Fibroblast of villous mesenchyme (primary cell): ENCODE results near the gene XPR1. TPM values are rescaled to one million over a fixed set of nuclear protein-coding genes. Genes with fewer than 3 reads are reported as not detected.
A peak's percentile ranks its signal among the peaks of the same experiment; 100 is the strongest.

ENCODE experiments used
- DNase-seq: peaks from one replicate; pipeline ENCODE4 v3.0.0-alpha.2; 2010; ENCODE audit warnings: low read depth
- H3K4me3 ChIP-seq: 2 replicates; pipeline ENCODE4 v1.5.1; 2011; ENCODE audit warnings: low read depth, mild to moderate bottlenecking, low read length
- CTCF ChIP-seq: IDR thresholded peaks from 2 replicates; pipeline ENCODE4 v1.5.1; 2012; ENCODE audit warnings: low read depth, mild to moderate bottlenecking, low read length; ENCODE audit not compliant: insufficient read depth
- total RNA-seq: library from RNA; depleted of rRNA; stranded (reverse); fragments of >200 nt; gene quantifications from 2 replicates; pipeline ENCODE4 v1.2.3, GENCODE V29; 2012

Gene XPR1
- total RNA-seq, 1 donor, result 31.5 TPM

- no peak overlapping the region for H3K4me3 ChIP-seq
- TF ChIP-seq CTCF, result no peak
- no peak for DNase-seq
These were observed 275.7 kb downstream of the XPR1 start for GRCh38 chr1:180907313-180908055.

- DNase-seq, result no peak
- H3K4me3 ChIP-seq, result no peak overlapping the region
- no peak for TF ChIP-seq CTCF
These were observed 276.4 kb downstream of the XPR1 start for GRCh38 chr1:180908074-180908765.

GRCh38 chr1:180909005-180909414 lies 277.2 kb downstream of the XPR1 start:
- no peak overlapping the region for H3K4me3 ChIP-seq
- TF ChIP-seq CTCF, result no peak
- no peak for DNase-seq

- H3K4me3 ChIP-seq, result no peak overlapping the region
- DNase-seq, result no peak
- TF ChIP-seq CTCF, result no peak
These were observed 277.7 kb downstream of the XPR1 start for GRCh38 chr1:180909462-180909976.

- DNase-seq, result peak; percentile 36
- H3K4me3 ChIP-seq, result peak overlapping the region; percentile 60
These were observed 279.9 kb downstream of the XPR1 start for GRCh38 chr1:180911640-180912191.

More at GRCh38 chr1:180911640-180912191, 279.9 kb downstream of the XPR1 start:
- no peak for TF ChIP-seq CTCF
